ENCODE measurements around the gene EIF4G3.
"Not testable (repeated sequence)": the region's sequence is repeated elsewhere in the genome, so short reads cannot be mapped to it uniquely, and the experiment has no call there.

EIF4G3 gene

GRCh38 chr1:21188235-21188634, 11.5 kb upstream of the EIF4G3 start:
- DNase-seq (ENCODE audit: low spot score): no peak
- H3K27ac ChIP-seq (ENCODE audit: poor library complexity, severe bottlenecking): no peak overlapping the region
- TF ChIP-seq, protein P1, sequence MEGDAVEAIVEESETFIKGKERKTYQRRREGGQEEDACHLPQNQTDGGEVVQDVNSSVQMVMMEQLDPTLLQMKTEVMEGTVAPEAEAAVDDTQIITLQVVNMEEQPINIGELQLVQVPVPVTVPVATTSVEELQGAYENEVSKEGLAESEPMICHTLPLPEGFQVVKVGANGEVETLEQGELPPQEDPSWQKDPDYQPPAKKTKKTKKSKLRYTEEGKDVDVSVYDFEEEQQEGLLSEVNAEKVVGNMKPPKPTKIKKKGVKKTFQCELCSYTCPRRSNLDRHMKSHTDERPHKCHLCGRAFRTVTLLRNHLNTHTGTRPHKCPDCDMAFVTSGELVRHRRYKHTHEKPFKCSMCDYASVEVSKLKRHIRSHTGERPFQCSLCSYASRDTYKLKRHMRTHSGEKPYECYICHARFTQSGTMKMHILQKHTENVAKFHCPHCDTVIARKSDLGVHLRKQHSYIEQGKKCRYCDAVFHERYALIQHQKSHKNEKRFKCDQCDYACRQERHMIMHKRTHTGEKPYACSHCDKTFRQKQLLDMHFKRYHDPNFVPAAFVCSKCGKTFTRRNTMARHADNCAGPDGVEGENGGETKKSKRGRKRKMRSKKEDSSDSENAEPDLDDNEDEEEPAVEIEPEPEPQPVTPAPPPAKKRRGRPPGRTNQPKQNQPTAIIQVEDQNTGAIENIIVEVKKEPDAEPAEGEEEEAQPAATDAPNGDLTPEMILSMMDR (IDR thresholded peaks at IDR 0.05; ENCODE audit: poor library complexity, severe bottlenecking): no peak
- H3K9me3 ChIP-seq (ENCODE audit: severe bottlenecking): no peaks in the 10 kb centered on the region
- H3K27me3 ChIP-seq (ENCODE audit: insufficient read depth, poor library complexity, severe bottlenecking): no peaks in the 10 kb centered on the region
- no peaks in the 10 kb centered on the region for H3K4me1 ChIP-seq (ENCODE audit: insufficient read depth, poor library complexity, severe bottlenecking)
- H3K4me3 ChIP-seq (ENCODE audit: severe bottlenecking): no peak overlapping the region
- no peaks in the 10 kb centered on the region for H3K36me3 ChIP-seq (ENCODE audit: low read depth)
- no peak for ATAC-seq (ENCODE audit: low read depth)

GRCh38 chr1:21185221-21185731, 8.6 kb upstream of the EIF4G3 start:
- H3K4me1 ChIP-seq (ENCODE audit: insufficient read depth, poor library complexity, severe bottlenecking): no peaks in the 10 kb centered on the region
- H3K9me3 ChIP-seq (ENCODE audit: severe bottlenecking): no peaks in the 10 kb centered on the region
- DNase-seq (ENCODE audit: low spot score) (no peak), ATAC-seq (ENCODE audit: low read depth) (no peak)
- TF ChIP-seq, protein P1 (IDR thresholded peaks at IDR 0.05; ENCODE audit: poor library complexity, severe bottlenecking): no peak
- no peak overlapping the region for H3K4me3 ChIP-seq (ENCODE audit: severe bottlenecking)
- H3K27ac ChIP-seq (ENCODE audit: poor library complexity, severe bottlenecking): no peak overlapping the region
- no peaks in the 10 kb centered on the region for H3K27me3 ChIP-seq (ENCODE audit: insufficient read depth, poor library complexity, severe bottlenecking)
- no peaks in the 10 kb centered on the region for H3K36me3 ChIP-seq (ENCODE audit: low read depth)

- ATAC-seq (ENCODE audit: low read depth) (0 out of 3 replicates have a peak, but pooled peaks have one; percentile 19), DNase-seq (ENCODE audit: low spot score) (no peak)
- Histone ChIP-seq H3K4me3 (ENCODE audit: severe bottlenecking) (no peak overlapping the region), H3K4me1 (ENCODE audit: insufficient read depth, poor library complexity, severe bottlenecking) (no peaks in the 10 kb centered on the region), H3K9me3 (ENCODE audit: severe bottlenecking) (no peaks in the 10 kb centered on the region), H3K27me3 (ENCODE audit: insufficient read depth, poor library complexity, severe bottlenecking) (no peaks in the 10 kb centered on the region), H3K36me3 (ENCODE audit: low read depth) (no peaks in the 10 kb centered on the region), H3K27ac (ENCODE audit: poor library complexity, severe bottlenecking) (no peak overlapping the region)
- TF ChIP-seq, protein P1 (IDR thresholded peaks at IDR 0.05; ENCODE audit: poor library complexity, severe bottlenecking): no peak
Observed at GRCh38 chr1:21184276-21184675, 7.6 kb upstream of the EIF4G3 start.

DNA sequence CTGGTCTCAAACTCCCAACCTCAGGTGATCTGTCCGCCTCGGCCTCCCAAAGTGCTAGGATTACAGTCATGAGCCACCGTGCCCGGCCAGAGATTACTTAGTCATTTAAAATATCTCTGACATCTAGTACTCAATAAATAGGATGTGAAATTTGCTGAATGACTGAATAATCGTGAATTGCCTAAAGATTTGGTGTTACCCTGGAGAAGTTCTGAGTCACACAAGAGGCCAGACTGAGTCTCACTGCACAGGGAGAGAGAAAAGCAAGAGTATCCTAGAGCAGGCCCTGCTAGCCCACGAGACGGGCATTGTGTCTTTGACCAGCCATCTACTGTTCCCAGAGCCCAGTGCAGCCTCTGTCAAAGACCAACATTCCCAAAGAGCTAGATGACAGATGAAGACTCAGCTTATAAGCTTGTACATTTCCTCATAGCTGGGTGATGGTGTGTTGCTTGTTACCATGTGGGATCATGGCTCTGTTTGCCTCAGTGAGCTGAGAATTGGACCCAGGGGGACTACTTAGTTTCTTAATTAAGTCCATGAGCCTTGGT, 5.6 kb upstream of the EIF4G3 start:
- DNase-seq (ENCODE audit: low spot score) (no peak), ATAC-seq (ENCODE audit: low read depth) (no peak)
- Histone ChIP-seq H3K36me3 (ENCODE audit: low read depth) (no peaks in the 10 kb centered on the region), H3K27ac (ENCODE audit: poor library complexity, severe bottlenecking) (no peak overlapping the region), H3K9me3 (ENCODE audit: severe bottlenecking) (no peaks in the 10 kb centered on the region), H3K27me3 (ENCODE audit: insufficient read depth, poor library complexity, severe bottlenecking) (no peaks in the 10 kb centered on the region), H3K4me1 (ENCODE audit: insufficient read depth, poor library complexity, severe bottlenecking) (no peaks in the 10 kb centered on the region), H3K4me3 (ENCODE audit: severe bottlenecking) (no peak overlapping the region)
- TF ChIP-seq, protein P1 (IDR thresholded peaks at IDR 0.05; ENCODE audit: poor library complexity, severe bottlenecking): no peak

- ATAC-seq (ENCODE audit: low read depth); H3K9me3 ChIP-seq (ENCODE audit: severe bottlenecking): not testable (repeated sequence)
Observed at GRCh38 chr1:21178271-21178670, 1.6 kb upstream of the EIF4G3 start.

More at GRCh38 chr1:21178271-21178670, 1.6 kb upstream of the EIF4G3 start:
- DNase-seq (ENCODE audit: low spot score); H3K27me3 ChIP-seq (ENCODE audit: insufficient read depth, poor library complexity, severe bottlenecking); H3K27ac ChIP-seq (ENCODE audit: poor library complexity, severe bottlenecking); H3K4me1 ChIP-seq (ENCODE audit: insufficient read depth, poor library complexity, severe bottlenecking); H3K36me3 ChIP-seq (ENCODE audit: low read depth); H3K4me3 ChIP-seq (ENCODE audit: severe bottlenecking): not testable (repeated sequence)

Data from RWPE2 (cell line).